NCI-H82 treated with DMSO at 0.1 percent for 48 hours (cell line): ENCODE results near the gene MLYCD.

Experiments
- DNase-seq: peaks from one replicate; lab custom pipeline; 2025; ENCODE audit not compliant: unreplicated experiment; lab: John Stamatoyannopoulos, UW

The MLYCD gene

GRCh38 chr16:83954577-83955016 lies 55.7 kb downstream of the MLYCD start:
- no peak for DNase-seq

GRCh38 chr16:83955218-83956130 lies 56.6 kb downstream of the MLYCD start:
- DNase-seq, result no peak

- DNase-seq, result peak; percentile 25
These were observed 57.7 kb downstream of the MLYCD start for GRCh38 chr16:83956336-83957289.

DNA sequence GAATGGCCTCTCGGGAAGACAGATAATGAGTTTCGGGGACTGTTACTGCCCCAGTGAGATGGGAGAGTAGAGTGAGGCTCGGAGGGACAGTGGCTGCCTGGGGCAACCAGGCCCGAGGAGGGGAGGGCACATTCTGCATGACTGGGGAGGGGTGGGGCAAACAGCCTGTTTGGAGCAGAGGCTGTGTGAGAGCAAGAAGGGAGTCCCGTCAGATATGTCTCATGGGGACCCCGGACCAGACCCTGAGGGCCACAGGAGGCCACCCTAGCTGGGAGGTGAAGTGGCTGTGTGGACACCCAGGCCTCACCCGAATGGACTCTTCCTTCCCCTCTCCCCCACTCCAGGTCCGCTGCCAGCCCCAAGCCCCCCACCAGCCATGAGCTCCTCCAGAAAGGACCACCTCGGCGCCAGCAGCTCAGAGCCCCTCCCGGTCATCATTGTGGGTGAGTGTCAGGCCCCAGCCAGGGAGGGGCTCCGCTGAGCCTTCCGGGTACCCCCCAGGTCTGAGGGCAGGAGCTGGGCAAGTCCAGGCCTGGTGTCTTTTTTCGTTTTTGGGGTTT lies 58.5 kb downstream of the MLYCD start:
- no peak for DNase-seq

- no peak for DNase-seq
These were observed 59.4 kb downstream of the MLYCD start for GRCh38 chr16:83958137-83958845.

DNA sequence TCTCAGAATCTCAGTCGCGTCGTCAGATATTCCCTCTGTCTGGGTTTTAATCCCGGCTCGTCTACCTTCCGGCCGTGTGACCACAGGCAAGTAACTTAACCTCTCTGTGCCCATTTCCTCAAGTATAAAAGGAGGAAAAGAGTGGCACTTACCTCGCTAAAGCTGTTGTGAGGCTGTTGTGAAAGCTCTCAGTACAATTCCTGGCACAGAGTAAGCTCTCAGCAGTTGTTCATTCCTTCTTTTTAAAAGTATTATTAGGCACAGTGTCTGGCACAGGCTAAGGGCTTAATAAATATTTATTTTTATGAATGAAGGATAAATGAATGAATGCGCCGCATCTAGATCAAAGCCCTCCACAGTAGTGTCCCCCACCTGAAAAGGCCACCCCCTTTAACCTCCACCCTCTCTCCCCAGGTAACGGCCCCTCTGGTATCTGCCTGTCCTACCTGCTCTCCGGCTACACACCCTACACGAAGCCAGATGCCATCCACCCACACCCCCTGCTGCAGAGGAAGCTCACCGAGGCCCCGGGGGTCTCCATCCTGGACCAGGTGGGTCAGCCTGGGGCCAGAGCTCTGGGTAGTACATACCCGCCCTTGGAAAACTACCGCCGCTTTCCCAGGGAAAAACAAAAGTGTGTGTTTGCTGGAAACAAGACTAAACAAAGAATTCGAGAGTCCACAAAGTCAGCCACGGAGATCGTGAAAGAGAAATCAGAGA lies 60.1 kb downstream of the MLYCD start:
- no peak for DNase-seq

GRCh38 chr16:83959656-83960434 lies 60.9 kb downstream of the MLYCD start:
- DNase-seq, result no peak

- no peak for DNase-seq
These were observed 61.8 kb downstream of the MLYCD start for GRCh38 chr16:83960521-83961249.

DNA sequence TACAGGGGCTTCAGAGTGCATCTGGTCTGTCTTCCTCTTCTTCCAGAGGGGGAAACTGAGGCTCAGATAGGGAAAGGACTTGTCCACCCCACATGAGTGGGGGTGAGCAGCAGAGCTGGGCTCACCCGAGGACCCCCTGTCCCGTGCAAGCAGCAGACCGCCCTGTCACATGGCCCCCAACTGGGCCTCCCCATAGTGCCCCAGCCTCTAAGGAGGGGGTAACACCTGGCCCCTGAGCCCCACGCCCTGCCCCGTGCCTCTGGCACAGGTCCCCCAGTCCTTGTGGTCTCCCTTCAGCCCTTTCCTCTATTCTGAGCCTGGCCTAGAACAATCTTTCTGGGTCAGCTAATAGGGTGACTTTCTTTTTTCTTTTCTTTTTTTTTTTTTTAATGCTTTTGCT lies 62.7 kb downstream of the MLYCD start:
- DNase-seq, result no peak

- DNase-seq, result no peak
These were observed 64.6 kb downstream of the MLYCD start for GRCh38 chr16:83963277-83964119.

DNA sequence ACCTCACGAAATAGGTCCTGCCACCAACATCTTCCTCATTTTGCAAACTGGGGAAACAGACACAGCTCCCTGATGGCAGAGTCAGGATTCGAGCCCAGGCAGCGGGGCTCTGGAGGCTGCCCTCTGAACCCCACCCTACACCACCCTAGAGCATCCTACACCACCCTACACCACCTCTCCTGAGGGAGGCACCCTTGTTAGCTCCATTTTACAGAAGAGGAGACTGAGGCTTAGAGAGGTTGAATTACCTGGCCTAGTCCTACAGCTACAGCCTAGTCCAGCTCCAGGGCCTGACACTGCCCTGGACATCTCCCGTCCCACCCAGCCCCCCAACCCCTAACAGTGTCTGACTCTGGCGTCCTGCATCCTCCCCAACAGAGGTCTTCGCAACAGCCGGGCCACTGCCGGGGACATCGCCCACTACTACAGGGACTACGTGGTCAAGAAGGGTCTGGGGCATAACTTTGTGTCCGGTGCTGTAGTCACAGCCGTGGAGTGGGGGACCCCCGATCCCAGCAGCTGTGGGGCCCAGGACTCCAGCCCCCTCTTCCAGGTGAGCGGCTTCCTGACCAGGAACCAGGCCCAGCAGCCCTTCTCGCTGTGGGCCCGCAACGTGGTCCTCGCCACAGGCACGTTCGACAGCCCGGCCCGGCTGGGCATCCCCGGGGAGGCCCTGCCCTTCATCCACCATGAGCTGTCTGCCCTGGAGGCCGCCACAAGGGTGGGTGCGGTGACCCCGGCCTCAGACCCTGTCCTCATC lies 65.9 kb downstream of the MLYCD start:
- no peak for DNase-seq

- no peak for DNase-seq
These were observed 66.7 kb downstream of the MLYCD start for GRCh38 chr16:83965444-83966152.

GRCh38 chr16:83966153-83966696 lies 67.3 kb downstream of the MLYCD start:
- no peak for DNase-seq

GRCh38 chr16:83967091-83967490 lies 68.2 kb downstream of the MLYCD start:
- no peak for DNase-seq

GRCh38 chr16:83967838-83968305 lies 69.0 kb downstream of the MLYCD start, which contains the start of gene NECAB2:
Gene NECAB2 (plus strand): TSS chr16:83968244. CDS start chr16:83968649, 405 bp downstream.
- no peak for DNase-seq

DNA sequence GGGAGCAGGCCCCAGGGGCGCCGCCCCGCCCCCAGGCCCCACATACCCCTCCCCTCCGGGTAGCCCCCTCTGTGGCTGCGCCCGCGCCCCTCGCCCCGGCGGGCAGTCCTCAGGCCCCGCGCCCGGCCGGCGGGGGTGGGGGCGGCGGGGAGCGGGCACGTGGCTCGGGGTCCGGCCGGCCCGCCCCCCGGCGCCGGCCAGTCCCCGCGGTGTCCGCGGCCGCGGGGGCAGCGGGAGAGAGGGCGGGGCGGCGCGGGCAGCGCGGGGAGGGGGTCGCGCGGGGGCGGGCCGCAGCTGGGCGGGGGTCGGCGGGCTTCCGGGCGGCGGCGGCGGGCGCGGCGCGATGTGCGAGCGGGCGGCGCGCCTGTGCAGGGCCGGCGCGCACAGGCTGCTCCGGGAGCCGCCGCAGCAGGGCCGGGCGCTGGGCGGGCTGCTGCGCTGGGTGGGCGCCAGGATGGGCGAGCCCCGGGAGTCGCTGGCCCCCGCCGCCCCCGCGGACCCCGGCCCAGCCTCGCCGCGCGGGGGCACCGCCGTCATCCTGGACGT lies 69.5 kb downstream of the MLYCD start:
- DNase-seq, result no peak
